NK-92 treated with Interleukin-12 subunit alpha and Interleukin-12 subunit beta, amount 100 ng/mL, for 24 hours (cell line): ENCODE results near the gene DUSP2.
A peak's percentile ranks its signal among the peaks of the same experiment; 100 is the strongest.

ENCODE experiments used
- DNase-seq: peaks from one replicate; lab custom pipeline; 2025; lab: John Stamatoyannopoulos, UW

Gene DUSP2, protein sequence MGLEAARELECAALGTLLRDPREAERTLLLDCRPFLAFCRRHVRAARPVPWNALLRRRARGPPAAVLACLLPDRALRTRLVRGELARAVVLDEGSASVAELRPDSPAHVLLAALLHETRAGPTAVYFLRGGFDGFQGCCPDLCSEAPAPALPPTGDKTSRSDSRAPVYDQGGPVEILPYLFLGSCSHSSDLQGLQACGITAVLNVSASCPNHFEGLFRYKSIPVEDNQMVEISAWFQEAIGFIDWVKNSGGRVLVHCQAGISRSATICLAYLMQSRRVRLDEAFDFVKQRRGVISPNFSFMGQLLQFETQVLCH

DNA sequence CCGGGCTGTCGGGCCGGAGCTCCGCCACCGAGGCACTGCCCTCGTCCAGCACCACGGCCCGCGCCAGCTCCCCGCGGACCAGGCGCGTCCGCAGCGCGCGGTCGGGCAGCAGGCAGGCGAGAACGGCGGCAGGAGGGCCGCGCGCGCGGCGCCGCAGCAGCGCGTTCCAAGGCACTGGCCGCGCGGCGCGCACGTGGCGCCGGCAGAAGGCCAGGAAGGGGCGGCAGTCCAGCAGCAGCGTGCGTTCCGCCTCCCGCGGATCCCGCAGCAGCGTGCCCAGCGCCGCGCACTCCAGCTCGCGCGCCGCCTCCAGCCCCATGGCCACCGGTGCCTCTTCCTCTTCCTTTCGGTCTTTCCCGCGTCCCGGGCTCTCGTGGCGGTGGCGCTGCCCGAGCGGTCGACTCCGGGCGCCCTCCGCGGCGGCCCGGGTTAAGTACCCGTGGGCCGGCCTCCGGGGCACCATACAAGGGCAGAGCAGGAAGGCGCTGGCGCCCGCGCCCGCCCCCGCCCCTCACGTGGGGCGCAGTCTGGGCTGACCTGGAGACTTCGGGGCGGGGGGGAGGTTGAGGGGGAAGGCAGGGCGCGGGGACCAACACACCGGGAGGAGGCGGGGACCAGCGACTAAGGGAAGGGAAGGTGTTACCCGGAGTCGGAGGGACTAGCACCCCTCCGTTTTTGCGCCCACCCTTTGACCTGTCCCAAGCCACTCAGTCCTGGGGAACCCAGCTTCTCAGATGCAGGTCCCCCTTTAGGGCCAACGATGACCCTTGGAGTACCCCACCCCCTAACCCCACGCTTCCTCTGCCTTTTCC lies at the start of gene DUSP2:
DUSP2 (minus strand) TSS at position 405 of the 812 bp plus-strand sequence; CDS start at position 319, 86 bp downstream.
- peak; percentile 80 for DNase-seq

DNA sequence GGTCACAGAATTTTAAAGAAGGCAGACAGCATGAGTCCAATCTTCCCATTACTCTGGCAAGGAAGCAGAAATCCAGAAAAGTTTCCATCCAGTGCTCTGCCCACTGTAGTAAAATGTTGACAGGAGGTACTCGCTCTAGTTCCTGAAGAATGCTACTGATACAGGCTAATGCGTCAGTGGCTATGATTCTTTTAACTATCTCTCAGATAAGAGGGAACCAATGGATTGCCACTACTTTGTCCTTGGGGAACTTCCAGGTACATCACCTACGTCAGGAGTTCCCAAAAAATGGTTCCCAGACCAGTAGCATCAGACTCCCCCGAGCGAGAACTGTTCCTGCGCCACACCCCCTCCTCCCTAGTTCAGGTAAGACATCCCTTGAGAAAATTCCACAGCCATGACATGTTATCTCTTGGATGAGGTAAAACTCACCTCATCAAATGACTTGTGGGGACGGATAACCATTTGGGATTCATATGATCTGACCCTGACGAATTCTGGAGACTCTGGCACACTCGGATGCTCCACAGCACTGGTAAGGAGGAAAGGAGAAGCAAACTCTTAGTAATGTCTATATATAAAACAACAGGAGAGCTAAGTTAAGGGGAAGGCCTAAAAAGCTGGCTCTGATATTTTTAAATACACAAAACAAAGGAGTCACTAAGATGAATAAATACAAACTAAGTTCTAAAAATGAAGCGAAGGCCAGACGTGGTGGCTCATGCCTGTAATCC lies 46.9 kb upstream of the DUSP2 start:
- no peak for DNase-seq

DNA sequence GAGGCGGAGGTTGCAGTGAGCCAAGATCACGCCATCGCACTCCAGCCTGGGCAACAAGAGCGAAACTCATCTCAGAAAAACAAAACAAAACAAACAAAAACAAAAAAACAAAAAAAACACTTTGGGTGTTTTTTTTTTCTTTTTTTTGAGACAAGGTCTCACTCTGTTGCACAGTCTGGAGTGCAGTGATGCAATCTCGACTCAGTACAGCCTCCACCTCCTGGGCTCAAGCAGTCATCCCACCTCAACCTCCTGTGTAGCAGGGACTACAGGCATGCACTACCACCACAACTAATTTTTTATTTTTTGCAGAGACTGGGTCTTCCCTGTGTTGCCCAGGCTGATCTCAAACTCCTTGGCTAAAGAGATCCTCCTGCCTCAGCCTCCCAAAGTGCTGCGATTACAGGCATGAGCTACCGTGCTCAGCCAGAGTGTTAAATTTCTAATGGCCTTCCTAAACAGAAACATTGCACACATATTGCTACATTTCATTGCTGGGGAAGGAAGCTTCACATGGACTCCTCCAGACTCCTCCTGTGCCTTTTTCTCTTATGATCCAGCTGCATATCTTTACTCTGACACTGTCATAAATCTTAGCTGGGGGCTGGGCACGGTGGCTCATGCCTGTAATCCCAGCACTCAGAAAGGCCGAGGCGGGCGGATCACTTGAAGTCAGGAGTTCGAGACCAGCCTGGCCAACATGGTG lies 43.7 kb upstream of the DUSP2 start:
- no peak for DNase-seq

DNA sequence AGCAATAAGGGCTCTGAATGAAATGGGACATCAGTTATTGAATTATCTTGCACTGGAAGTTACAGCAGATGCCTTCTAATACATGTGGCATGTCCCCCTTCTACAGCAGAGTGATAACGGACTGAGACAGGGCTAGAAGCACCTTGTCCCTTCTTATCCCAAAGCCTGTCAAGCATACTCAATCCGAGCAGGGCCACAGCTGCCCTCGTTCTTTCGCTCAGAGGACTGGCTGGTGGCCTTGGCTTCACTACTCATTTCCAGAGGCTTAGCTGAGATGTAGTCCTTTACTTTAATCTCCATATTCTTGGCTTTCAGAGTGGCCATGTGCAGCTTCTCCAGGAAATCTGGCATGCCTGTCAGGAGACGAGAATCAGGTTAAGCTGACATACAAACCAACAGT lies 41.3 kb upstream of the DUSP2 start:
- no peak for DNase-seq

DNA sequence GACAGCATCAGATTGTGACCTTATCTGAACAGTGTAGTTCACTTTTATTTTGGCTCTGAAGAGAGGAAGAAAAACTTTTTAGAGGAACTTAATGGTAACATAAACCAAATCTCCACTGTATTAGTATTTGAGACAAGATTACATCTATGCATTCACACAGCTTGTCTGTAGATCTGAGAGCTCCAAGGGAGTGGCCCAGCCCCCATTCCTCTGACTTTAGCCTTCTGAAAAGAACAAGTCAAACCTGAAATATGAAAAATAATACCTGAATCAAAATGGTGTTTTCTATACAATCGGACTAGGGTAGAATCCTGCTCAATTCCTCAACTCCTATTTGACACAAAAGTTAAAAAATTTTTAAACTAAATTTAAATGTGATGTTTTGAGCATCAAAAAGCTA lies 40.3 kb upstream of the DUSP2 start:
- DNase-seq: no peak

DNA sequence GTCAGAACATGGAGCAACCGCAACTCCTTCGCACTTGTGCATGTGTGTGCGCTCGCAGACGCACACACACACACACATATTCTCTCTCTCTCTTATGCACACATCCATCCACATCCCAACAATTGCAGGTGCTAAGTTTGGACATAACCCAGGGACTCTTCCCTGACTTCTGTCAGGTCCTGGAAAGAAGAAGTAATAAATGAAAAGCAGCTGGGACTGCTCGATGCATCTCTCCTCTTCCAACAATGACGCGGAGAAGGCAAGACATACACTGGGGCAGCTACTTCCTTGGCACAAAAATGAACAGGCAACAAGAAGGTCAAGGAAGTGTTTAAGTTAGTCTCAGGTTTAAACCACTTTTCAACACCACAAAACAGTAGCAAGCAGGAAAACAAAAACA lies 39.7 kb upstream of the DUSP2 start:
- no peak for DNase-seq

DNA sequence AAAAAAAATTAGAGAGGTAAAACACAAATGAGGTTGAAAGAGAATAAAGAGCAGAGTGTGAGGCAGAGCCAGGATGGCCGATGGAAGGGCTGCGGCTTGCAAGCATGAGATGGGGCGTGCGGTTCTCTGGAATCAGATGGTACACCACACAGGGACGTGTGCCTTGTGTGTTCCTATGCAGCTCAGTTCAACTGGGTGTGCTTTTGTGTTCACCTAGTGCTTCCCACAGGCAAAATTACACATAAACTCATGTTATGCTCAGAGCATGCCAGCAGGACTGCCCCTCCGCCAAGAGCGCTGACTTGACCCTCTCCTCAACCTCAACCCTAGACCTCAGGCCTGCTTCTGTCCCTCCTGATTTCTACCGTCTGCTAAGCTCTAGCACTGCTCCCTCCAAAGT lies 38.9 kb upstream of the DUSP2 start:
- DNase-seq: no peak

DNA sequence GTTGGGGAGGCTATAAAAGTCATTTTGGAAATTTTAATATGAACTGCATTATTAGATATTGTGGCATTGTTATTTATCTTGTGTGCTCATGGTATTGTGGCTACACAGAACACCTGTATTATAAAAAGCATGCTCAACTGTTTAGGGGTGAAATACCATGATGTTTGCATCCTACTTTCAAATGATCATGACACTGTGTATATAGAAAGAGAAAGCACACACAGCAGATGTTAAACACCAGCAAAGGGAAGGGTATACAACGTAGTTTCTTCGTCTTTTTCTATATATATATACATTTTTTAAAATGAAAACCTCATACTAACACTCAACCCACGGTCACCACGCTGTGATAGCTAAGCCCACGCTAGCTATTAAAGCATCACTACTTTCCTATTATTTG lies 36.3 kb upstream of the DUSP2 start:
- DNase-seq: no peak

DNA sequence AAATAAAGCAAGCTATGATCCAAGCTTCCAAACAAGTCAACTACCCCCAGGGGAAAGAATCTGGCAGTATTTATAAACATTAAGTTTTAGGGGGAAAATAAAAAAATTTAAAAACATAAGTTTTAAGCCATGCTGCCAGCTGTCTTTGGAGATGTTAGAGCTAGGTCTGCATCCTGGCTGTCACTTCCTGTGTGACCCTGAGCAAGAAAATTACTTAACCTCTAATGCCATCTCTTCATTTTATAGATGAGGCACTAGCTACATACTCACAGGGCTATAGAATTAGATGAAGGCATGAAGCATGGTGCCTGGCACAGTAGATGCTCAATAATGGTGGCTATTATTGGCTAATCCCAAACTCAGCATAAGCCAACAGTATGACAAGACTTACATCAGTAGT lies 35.3 kb upstream of the DUSP2 start:
- DNase-seq: no peak

DNA sequence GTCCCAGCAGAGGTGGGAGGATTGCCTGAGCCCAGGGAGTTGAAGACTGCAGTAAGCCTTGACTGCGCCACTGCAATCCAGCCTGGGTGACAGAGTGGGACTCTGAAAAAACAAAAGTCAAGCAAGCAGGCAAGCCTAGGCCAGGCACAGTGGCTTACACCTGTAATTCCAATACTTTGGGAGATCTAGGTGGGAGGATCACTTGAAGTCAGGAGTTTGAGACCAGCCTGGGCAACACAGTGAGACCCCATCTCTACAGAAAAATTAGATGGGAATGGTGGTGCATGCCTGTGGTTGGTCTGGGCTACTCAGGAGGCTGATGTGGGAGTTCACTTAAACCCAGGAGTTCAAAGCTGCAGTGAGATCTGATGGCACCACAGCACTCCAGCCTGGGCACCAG lies 34.8 kb upstream of the DUSP2 start:
- no peak for DNase-seq

DNA sequence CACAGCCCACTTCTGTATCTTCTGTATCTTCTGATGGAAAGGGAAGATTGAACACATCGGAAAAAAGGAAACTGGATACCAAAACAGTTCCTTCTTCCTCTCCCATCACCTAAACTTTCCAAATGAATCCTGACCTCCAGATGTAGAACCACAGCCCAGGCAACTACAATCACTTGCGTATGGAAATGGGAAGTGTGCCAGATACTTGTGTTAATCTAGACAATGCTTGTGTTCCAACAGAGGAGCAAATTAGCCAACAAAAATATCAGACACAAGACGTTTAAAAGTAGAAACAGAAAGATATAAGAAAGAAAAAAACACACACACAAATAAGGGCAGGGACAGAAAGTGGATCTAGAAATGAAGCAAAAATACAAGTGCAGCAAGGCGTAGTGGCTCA lies 31.4 kb upstream of the DUSP2 start:
- no peak for DNase-seq

DNA sequence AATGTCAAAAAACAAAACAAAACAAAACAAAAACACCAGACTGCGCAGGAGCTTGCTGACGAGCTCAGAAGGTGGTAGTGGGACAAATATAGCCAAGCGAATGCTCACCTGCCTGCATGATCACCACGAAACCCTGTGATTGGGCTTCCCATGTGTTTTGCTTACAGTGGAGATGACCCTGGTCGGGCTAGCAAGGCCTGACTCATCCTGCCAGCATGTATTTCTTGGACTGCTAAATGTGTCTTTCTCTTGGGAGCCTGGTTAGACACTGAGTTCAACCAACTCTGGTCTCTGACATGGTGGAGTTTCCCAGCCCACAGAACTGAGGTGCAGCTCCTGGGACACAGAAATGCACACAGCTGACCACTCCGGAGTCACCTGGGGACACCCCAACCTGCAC lies 30.7 kb upstream of the DUSP2 start:
- no peak for DNase-seq

DNA sequence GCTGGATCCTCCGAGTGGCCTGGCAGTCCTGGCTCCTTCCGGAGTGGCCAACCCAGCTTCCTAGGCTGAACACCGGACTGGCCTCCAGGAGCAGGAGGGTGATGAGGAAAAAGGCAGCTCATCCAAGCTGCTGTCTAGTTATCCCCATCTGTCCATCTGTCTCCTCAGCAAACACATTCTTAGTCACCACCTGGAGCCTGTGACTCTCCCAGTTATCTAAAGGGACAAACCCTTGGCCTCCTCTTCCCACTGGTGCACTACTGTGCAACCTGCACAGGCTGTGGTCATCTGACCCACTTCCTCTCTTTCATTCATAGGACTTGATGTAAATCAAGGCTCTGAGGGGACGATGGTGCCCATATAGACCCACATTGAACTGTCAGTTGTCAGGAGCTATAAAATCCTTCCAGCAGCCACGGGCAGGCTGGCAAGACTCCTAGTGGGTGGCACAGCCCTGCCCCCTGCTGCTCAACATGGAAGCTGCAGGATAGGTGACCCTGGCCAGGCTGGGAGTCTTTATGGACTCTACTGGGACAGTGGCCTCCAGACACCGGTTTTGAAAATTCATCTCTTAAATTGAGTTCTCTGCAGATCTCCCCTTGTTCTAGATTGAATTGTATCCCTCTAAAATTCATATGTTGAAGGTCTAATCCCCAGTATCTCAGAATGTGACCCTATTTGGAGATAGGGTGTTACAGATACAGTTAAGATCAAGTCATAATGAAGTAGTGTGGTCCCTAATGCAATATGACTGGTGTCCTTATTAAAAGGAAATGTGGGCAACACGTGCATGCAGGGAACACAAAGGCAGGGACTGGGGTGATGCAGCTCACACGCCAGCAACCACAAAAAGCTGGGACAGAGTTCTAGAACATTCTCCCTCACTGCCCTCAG lies 29.3 kb upstream of the DUSP2 start:
- peak; percentile 58 for DNase-seq

DNA sequence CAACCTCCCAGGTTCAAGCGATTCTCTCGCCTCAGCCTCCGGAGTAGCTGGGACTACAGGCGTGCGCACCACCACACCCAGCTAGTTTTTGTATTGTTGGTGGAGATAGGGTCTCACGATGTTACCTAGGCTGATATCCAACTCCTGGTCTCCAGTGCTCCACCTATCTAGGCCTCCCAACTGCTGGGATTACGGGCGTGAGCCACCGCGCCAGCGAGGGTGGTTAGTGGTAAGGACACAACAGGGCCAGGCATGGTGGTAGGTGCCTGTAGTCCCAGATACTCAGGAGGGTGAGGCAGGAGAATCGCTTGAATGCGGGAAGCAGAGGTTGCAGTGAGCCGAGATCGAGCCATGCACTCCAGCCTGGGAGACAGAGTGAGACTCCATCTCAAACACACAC lies 26.6 kb upstream of the DUSP2 start:
- no peak for DNase-seq

DNA sequence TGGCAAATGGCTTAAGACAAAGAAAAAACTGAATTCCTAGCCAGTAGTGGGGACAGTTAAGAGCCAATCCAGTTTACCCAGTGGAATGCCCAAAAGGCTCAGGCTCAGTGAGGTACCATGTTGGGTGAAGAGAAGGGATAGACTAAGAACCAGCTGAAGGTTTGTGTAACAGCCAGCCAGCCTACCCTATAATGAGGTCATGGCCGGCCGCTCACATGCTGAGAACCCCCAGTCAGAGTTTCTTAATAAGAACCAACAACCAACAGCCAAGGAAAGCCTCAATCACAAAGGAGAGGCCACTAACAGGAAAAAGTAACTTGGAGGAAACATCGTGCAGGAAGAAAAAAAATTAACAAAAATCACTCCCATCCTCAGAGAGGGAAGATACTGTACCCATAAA lies 25.4 kb upstream of the DUSP2 start:
- no peak for DNase-seq

DNA sequence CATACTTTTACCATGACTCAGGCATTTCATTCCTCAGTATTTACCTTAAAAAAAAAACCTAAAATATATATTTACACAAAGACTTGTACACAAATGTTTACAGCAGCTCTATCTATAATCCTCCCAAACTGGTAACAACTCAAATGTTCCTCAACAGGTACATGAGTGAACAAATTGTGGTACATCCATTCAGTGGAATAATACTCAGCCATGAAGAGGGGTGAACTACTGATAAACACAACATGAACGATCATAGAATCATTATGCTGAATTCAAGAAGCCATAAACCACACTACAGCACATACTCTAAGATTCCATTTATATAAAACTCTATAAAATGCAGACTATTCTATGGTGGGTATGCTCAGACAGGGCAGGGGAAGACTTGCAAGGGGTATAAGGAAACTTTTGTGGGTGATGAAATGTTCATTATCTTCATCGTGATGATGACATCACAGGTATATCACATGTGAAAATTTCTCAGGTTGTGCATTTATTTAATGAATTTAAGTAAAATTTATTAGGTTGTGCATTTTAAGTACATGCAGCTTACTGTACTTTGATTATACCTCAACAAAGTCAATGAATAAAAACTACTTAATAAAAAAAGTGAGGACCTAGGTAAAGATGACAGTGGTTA lies 24.7 kb upstream of the DUSP2 start:
- no peak for DNase-seq

DNA sequence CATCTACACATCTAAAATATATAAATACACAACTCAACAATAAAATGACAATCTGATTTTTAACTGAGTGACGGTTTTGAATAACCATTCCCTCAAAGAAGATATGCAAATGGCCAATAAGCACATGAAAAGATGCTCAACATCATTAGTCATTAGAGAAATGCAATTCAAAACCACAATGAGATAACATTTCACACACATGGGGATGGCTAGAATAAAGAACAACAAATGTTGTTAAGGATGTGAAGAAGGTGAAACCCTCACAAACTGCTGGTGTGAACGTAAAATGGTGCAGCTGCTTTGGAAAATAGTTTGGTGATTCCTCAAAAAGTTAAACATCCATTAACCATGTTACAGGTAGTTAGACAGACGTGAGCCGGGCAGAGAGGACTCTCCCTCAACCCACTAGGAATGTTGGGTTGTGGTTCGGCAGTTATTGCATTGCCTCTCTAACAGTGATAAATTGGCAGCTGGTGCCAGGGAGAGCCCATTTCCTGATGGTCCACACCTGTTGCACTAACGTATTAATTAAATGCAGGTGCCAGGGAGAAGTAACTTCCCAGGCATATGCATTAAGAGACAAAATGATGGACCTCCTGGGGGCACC lies 22.3 kb upstream of the DUSP2 start:
- DNase-seq: no peak

DNA sequence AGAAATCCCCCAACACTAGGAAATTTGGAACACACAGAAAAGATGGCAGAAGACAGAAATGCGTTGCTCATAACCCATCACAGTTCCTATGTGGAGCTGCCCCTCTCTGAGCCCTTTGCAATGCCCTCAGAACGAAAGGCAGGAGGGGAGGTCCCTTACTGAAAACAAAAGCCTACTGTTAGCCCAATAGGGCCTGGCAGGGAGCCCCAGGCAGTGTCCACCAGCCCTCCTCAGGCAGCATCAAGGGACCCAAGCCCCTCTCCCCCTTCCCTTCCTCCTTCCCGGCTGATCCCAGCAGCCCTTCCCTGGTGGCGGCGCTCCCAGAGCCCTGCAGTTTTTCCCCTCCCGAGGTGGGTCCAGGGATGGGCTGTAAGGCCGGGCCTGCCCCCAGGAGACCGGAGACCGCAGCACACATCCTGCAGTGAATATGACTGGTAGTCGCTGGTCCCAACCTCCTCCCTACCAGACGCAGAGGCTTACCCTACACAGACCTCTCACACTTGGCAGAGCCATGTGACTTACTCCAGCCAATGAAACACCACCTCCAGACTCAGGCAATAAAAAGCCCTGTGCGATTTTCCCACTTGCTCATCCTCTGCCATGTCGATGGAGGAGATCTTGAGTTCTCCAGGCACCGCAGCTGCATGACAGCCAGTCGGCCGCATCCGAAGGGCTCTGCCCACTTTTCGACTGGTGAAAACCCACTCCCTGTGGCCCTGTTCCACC lies 19.4 kb upstream of the DUSP2 start:
- DNase-seq: no peak

DNA sequence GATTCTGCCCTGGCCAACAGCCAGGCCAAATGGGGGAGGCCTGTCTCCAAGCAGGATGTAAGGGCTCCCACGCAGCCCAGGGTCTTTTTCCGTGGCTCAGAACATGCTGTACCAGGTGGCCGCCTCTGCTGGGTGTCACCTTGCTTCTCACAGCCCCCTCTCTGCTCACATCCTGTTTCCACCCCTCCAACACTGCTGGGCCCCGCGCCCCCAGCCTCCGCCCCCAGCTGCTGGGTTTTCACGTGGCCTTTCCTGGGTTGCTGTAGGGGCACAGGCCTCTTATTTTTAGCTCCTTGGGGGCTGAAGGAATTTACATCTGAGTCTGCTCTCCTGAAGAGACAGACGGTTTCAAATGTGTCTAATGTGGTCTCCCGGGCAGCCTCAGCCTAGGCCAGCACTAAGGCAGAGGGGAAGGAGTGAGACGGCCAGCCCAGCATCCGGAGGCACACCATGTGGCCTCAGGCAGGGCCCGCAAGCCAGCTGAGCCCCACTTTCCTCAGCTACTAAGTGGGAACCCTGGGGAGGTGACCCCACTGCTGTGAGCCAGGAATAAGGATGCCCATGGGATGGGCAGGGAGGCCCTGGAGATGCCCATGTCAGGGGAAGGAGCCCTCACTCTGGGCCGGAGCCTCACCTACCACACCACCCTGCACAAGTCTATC lies 18.7 kb upstream of the DUSP2 start:
- peak; percentile 68 for DNase-seq
